ENCODE data around the gene TRMT10B. TPM values are rescaled to one million over a fixed set of nuclear protein-coding genes. Genes with fewer than 3 reads are reported as not detected.

Gene TRMT10B
- total and polyA plus RNA-seq, 2 of the 13 experiments (the other 11 are each of a cell fraction or from before 2014, with no cell fraction given), result 3.1 to 3.9 TPM

- 9% methylated on average over 6 of the region's 15 CpGs for WGBS (ENCODE audit: low lambda C conversion rate)
- no peaks in the 10 kb centered on the region for H3K36me3 ChIP-seq (replicated peaks in 1 of 2; ENCODE audit: control insufficient read depth in 1 of 2, insufficient read depth in 2 of 2, low read length in 2 of 2)
- H3K79me2 ChIP-seq (ENCODE audit: insufficient read depth, low read length), result no peaks in the 10 kb centered on the region
- H3K4me3 ChIP-seq (replicated peaks in 1 of 3; ENCODE audit: insufficient read depth in 1 of 3, low read depth in 2 of 3, low read length in 3 of 3), result peak overlapping the region in 1 of 3 experiments; percentile 30; a peak in 1 of 6 replicates
- POLR2A ChIA-PET, result interaction anchor here (1.3 kb wide), 1 partner anchor 44 kb away, joined by 3 read pairs; the partner anchor contains the start of gene EXOSC3
- no peaks in the 10 kb centered on the region for H3K4me1 ChIP-seq (ENCODE audit: insufficient read depth, low read length)
- peak overlapping the region; percentile 21 for H3K4me2 ChIP-seq (ENCODE audit: low read depth, low read length)
- no peak overlapping the region for H3K9ac ChIP-seq (ENCODE audit: insufficient read depth, low read depth, low read length)
- no peak overlapping the region for H2AFZ ChIP-seq (ENCODE audit: low read length)
- peaks cover 0 to 63% of the 10 kb centered on the region in 2 experiments; a peak in 3 of 5 replicates for H3K27me3 ChIP-seq (ENCODE audit: control insufficient read depth in 1 of 2, insufficient read depth in 2 of 2, low read length in 2 of 2)
- intact Hi-C loops (cut with micrococcal nuclease; ENCODE audit: unreplicated experiment) (no loop called here), in situ Hi-C loops (cut with HindIII; ENCODE audit: extremely low pct_ligation_motif_present, low pct_unique_long_range_greater_than_20kb) (loop anchor here (10.0 to 25.0 kb wide), 2 partner anchors 253 to 624 kb away; partner anchors contain the start of gene POLR1E)
- no peaks in the 10 kb centered on the region for H3K9me3 ChIP-seq (ENCODE audit: low read length)
- TF ChIP-seq CHD4 (IDR thresholded peaks at IDR 0.05; ENCODE audit: borderline replicate concordance, low read length) (no peak), MAX (IDR thresholded peaks at IDR 0.05) (no peak), ZNF441 (CRISPR knock-in tag; IDR thresholded peaks at IDR 0.05; ENCODE audit: borderline replicate concordance) (no peak), ZNF484 (CRISPR knock-in tag; IDR thresholded peaks at IDR 0.05; ENCODE audit: borderline replicate concordance, low read depth) (no peak), ELF1 (CRISPR knock-in tag; IDR thresholded peaks at IDR 0.05) (no peak), ZMYM3 (CRISPR knock-in tag; IDR thresholded peaks at IDR 0.05) (no peak), KMT2B (CRISPR knock-in tag; IDR thresholded peaks at IDR 0.05) (no peak), ZNF660 (CRISPR knock-in tag; IDR thresholded peaks at IDR 0.05; ENCODE audit: borderline replicate concordance, low read depth) (no peak), FOXP1 (IDR thresholded peaks at IDR 0.05) (no peak), FOXP1 (CRISPR knock-in tag; IDR thresholded peaks at IDR 0.05) (no peak), EHMT2 (IDR thresholded peaks at IDR 0.05; ENCODE audit: borderline replicate concordance, low read depth, low read length) (no peak)
- ATAC-seq (peak; percentile 64), FAIRE-seq (no peak), DNase-seq (ENCODE audit: low spot score) (no peak)
- no TSS peak for BruUV-seq (replicated peaks)
- H4K20me1 ChIP-seq (ENCODE audit: insufficient read depth, low read length), result no peaks in the 10 kb centered on the region
- CTCF ChIA-PET (ENCODE audit: low intra/inter-chr PET ratio, low total read pairs), result no interaction called here
- H3K27ac ChIP-seq (ENCODE audit: extremely low read length, insufficient read depth, low read length), result no peak overlapping the region
Observed at GRCh38 chr9:37740631-37741328, 12.8 kb upstream of the TRMT10B start.
